Peyer's patch (tissue), 4 donors: ENCODE results near the gene SPDYE3. TPM values are rescaled to one million over a fixed set of nuclear protein-coding genes. Genes with fewer than 3 reads are reported as not detected.
"Not testable (repeated sequence)": the region's sequence is repeated elsewhere in the genome, so short reads cannot be mapped to it uniquely, and the experiment has no call there.

Experiments used
- DNase-seq, 3 donors: peaks; one replicate each; pipeline ENCODE4 v3.0.0-alpha.2; 2017 to 2019
- H3K27ac ChIP-seq, 4 donors: fragments of 200-600 bp; sonication (generic); one replicate each; pipeline ENCODE4 v1.5.1; 2016 to 2019
- H3K27me3 ChIP-seq, 2 donors: fragments of 200-600 bp; sonication (generic); one replicate each; pipeline ENCODE4 v1.5.1; 2019
- H3K36me3 ChIP-seq, 3 donors: fragments of 200-600 bp; sonication (generic); one replicate each; pipeline ENCODE4 v1.5.1; 2016 to 2019
- H3K4me1 ChIP-seq, 4 donors: fragments of 200-600 bp; sonication (generic); one replicate each; pipeline ENCODE4 v1.5.1; 2016 to 2019
- H3K4me3 ChIP-seq, 4 donors: fragments of 200-600 bp; sonication (generic); 1 replicate in 3 of 4; 2 replicates in 1 of 4; pipeline ENCODE4 v1.5.1; 2016 to 2019; ENCODE audit warnings: mild to moderate bottlenecking in 1 of 4
- H3K9me3 ChIP-seq, 4 donors: fragments of 200-600 bp; sonication (generic); one replicate each; pipeline ENCODE4 v1.5.1; 2016 to 2019; ENCODE audit warnings: mild to moderate bottlenecking in 1 of 4
- CTCF ChIP-seq, 6 experiments: fragments of 450-650 bp in 4 of 6; fragments of 200-600 bp in 2 of 6; sonication (generic) in 1 of 6; IDR thresholded peaks; one replicate each; pipeline ENCODE4 v1.5.1; 2017 to 2019; ENCODE audit warnings: antibody characterized with exemption in 6 of 6, mild to moderate bottlenecking in 3 of 6, moderate library complexity in 1 of 6
- POLR2A ChIP-seq, 2 donors: fragments of 450-650 bp; IDR thresholded peaks; one replicate each; pipeline ENCODE4 v1.5.1; 2017; ENCODE audit warnings: antibody characterized with exemption in 2 of 2, mild to moderate bottlenecking in 2 of 2, moderate library complexity in 2 of 2
- total RNA-seq, 4 donors: library from RNA; depleted of rRNA; stranded (reverse); fragments of >200 nt; gene quantifications; one replicate each; pipeline ENCODE4 v1.1.0, GENCODE V29; 2016

SPDYE3 gene
- total RNA-seq, 4 donors from 2014 or later, result not detected

DNA sequence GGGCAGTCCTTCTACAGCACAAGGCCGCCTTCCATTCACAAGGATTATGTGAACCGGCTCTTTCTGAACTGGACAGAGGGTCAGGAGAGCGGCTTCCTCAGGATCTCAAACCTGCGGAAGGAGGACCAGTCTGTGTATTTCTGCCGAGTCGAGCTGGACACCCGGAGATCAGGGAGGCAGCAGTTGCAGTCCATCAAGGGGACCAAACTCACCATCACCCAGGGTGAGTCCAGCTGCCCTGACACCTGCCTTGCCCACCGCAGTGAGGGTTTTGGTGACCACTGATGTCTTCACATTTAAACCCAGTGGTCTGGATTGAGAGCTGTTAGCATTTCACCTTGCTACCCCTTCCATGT lies 51.3 kb downstream of the SPDYE3 start:
- Histone ChIP-seq H3K27me3 (no peaks in the 10 kb centered on the region), H3K9me3 (no peaks in the 10 kb centered on the region), H3K27ac (no peak overlapping the region), H3K4me1 (no peaks in the 10 kb centered on the region), H3K4me3 (no peak overlapping the region), H3K36me3 (peaks cover 0 to 93% (median 0%) of the 10 kb centered on the region in 3 donors)
- peak in 1 of 3 donors; percentile 15 for DNase-seq
- TF ChIP-seq POLR2A (IDR thresholded peaks at IDR 0.05) (no peak), CTCF (IDR thresholded peaks at IDR 0.05) (no peak)

GRCh38 chr7:100360135-100360854 lies 52.8 kb downstream of the SPDYE3 start:
- H3K4me1 ChIP-seq, result no peaks in the 10 kb centered on the region
- no peak overlapping the region for H3K27ac ChIP-seq
- TF ChIP-seq CTCF (IDR thresholded peaks at IDR 0.05) (no peak), POLR2A (IDR thresholded peaks at IDR 0.05) (no peak)
- no peak overlapping the region for H3K4me3 ChIP-seq
- peaks cover 0 to 81% (median 0%) of the 10 kb centered on the region in 3 donors for H3K36me3 ChIP-seq
- peak in 1 of 3 donors; percentile 10 for DNase-seq
- no peaks in the 10 kb centered on the region for H3K9me3 ChIP-seq
- no peaks in the 10 kb centered on the region for H3K27me3 ChIP-seq

DNA sequence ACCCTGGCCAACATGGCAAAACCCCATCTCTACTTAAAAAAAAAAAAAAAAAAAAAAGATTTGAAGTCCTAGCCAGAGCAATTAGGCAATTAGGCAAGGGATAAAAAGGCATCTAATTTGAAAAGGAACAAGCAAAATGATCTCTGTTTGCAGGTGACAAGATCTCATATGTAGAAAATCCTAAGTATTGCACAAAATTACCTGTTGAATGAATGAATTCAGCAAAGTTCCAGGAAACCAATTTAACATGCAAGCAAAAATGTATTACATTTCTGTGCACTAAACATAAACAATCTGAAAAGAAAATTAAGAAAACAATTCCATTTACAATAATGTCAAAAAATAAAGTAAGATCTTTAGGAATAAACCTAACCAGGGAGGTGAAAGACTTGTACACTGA lies 55.6 kb downstream of the SPDYE3 start:
- Histone ChIP-seq H3K9me3 (no peaks in the 10 kb centered on the region), H3K4me1 (peaks cover 0 to 17% (median 0%) of the 10 kb centered on the region in 4 donors), H3K4me3 (no peak overlapping the region), H3K36me3 (peaks cover 0 to 53% (median 0%) of the 10 kb centered on the region in 3 donors), H3K27ac (no peak overlapping the region), H3K27me3 (no peaks in the 10 kb centered on the region)
- no peak for TF ChIP-seq CTCF (IDR thresholded peaks at IDR 0.05)
- no peak for TF ChIP-seq POLR2A (IDR thresholded peaks at IDR 0.05)
- no peak for DNase-seq

DNA sequence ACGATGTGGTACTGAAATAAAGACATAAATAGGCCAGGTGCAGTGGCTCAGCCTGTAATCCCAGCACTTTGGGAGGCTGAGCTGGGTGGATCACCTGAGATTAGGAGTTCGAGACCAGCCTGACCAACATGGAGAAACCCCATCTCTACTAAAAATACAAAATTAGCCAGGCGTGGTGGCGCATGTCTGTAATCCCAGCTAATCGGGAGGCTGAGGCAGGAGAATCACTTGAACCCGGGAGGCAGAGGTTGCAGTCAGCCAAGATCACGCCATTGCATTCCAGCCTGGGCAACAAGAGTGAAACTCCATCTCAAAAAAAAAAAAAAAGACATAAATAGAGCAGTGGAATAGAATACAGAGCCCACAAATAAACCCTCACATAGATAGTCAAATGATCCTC lies 56.3 kb downstream of the SPDYE3 start:
- H3K27ac ChIP-seq, H3K4me3 ChIP-seq, DNase-seq, H3K27me3 ChIP-seq, H3K9me3 ChIP-seq: not testable (repeated sequence)
- peaks cover 0 to 48% (median 0%) of the 10 kb centered on the region in 3 donors for H3K36me3 ChIP-seq
- H3K4me1 ChIP-seq, result peaks cover 0 to 23% (median 0%) of the 10 kb centered on the region in 4 donors

DNA sequence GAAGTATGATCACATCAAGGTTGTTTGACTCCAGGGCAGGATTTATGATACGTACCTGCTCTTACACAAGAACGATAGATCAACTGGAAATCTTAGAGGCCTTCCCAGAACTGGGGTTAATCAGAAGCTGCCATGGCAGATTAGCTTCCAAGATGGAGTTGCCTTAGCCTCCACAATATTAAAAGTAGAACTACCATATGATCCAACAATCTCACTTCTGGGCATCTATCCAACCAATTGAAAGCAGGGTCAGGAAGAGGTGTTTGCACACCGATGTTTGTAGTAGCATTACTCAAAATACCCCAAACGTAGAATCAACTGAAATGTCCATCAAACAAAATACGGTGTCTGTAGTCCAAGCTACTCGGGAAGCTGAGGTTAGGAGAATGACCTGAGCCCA lies 57.0 kb downstream of the SPDYE3 start:
- DNase-seq, result no peak
- Histone ChIP-seq H3K9me3 (no peaks in the 10 kb centered on the region), H3K27ac (no peak overlapping the region), H3K36me3 (peaks cover 0 to 41% (median 0%) of the 10 kb centered on the region in 3 donors), H3K4me1 (peaks cover 0 to 25% (median under 1%) of the 10 kb centered on the region in 4 donors), H3K27me3 (no peaks in the 10 kb centered on the region), H3K4me3 (no peak overlapping the region)
- TF ChIP-seq POLR2A (IDR thresholded peaks at IDR 0.05) (no peak), CTCF (IDR thresholded peaks at IDR 0.05) (no peak)

DNA sequence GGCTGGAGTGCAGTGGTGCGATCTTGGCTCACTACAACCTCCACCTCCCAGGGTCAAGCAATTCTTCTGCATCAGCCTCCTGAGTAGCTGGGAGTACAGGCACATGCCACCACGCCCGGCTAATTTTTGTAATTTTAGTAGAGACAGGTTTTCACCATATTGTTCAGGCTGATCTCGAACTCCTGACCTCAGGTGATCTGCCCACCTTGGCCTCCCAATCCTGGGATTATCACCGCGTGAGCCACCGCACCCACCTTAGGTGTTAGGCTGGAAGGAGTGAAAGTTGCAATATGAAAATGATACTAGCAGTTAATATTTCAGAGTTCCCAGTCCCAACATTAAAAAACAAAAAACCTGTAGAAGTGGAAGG lies 58.5 kb downstream of the SPDYE3 start:
- not testable (repeated sequence) for DNase-seq, H3K9me3 ChIP-seq, H3K4me3 ChIP-seq, H3K27me3 ChIP-seq
- Histone ChIP-seq H3K36me3 (peaks cover 0 to 26% (median 0%) of the 10 kb centered on the region in 3 donors), H3K4me1 (peaks cover 0 to 29% (median 3%) of the 10 kb centered on the region in 4 donors), H3K27ac (peak overlapping the region in 3 of 4 donors; percentile 25 to 82 (median 81))
